ENCODE data around the gene HCRTR1. TPM values are rescaled to one million over a fixed set of nuclear protein-coding genes. Genes with fewer than 3 reads are reported as not detected.

HCRTR1 gene
- total RNA-seq, 1 experiment from 2014 or later, result not detected

- peaks cover 28% of the 10 kb centered on the region for H3K79me2 ChIP-seq (ENCODE audit: low read length)
- no peaks in the 10 kb centered on the region for H3K9me2 ChIP-seq (replicated peaks; ENCODE audit: insufficient read depth, low read length)
- no peak overlapping the region for H3K27ac ChIP-seq (ENCODE audit: low read length)
- peaks cover 21% of the 10 kb centered on the region for H3K4me1 ChIP-seq (ENCODE audit: low read length)
- no peak overlapping the region; the same call in 1 of the 2 replicates for H3K4me3 ChIP-seq (ENCODE audit: low read length)
- no peaks in the 10 kb centered on the region for H3K9me3 ChIP-seq (ENCODE audit: low read length)
- DNase-seq, result no peak
- H3K4me2 ChIP-seq (ENCODE audit: low read depth, low read length, poor library complexity, severe bottlenecking), result no peak overlapping the region
- H4K20me1 ChIP-seq (ENCODE audit: insufficient read depth, low read depth, low read length), result no peaks in the 10 kb centered on the region
- H2AFZ ChIP-seq (ENCODE audit: low read length), result no peak overlapping the region
- H3K27me3 ChIP-seq (ENCODE audit: low read length), result no peaks in the 10 kb centered on the region
- no peaks in the 10 kb centered on the region for H3K36me3 ChIP-seq (ENCODE audit: insufficient read depth, low read length)
- no peak overlapping the region for H3K9ac ChIP-seq (ENCODE audit: low read length)
Measured at GRCh38 chr1:31646259-31646960, 28.9 kb downstream of the HCRTR1 start.

- Histone ChIP-seq H3K9me3 (ENCODE audit: low read length) (no peaks in the 10 kb centered on the region), H3K9ac (ENCODE audit: low read length) (no peak overlapping the region), H3K79me2 (ENCODE audit: low read length) (peaks cover 23% of the 10 kb centered on the region), H3K36me3 (ENCODE audit: insufficient read depth, low read length) (no peaks in the 10 kb centered on the region), H4K20me1 (ENCODE audit: insufficient read depth, low read depth, low read length) (no peaks in the 10 kb centered on the region), H3K4me2 (ENCODE audit: low read depth, low read length, poor library complexity, severe bottlenecking) (no peak overlapping the region), H3K27me3 (ENCODE audit: low read length) (no peaks in the 10 kb centered on the region), H3K9me2 (replicated peaks; ENCODE audit: insufficient read depth, low read length) (no peaks in the 10 kb centered on the region), H2AFZ (ENCODE audit: low read length) (no peak overlapping the region), H3K4me3 (ENCODE audit: low read length) (no peak overlapping the region), H3K4me1 (ENCODE audit: low read length) (peaks cover 21% of the 10 kb centered on the region), H3K27ac (ENCODE audit: low read length) (no peak overlapping the region)
- DNase-seq, result no peak
Measured at GRCh38 chr1:31647106-31647505, 29.6 kb downstream of the HCRTR1 start.

DNA sequence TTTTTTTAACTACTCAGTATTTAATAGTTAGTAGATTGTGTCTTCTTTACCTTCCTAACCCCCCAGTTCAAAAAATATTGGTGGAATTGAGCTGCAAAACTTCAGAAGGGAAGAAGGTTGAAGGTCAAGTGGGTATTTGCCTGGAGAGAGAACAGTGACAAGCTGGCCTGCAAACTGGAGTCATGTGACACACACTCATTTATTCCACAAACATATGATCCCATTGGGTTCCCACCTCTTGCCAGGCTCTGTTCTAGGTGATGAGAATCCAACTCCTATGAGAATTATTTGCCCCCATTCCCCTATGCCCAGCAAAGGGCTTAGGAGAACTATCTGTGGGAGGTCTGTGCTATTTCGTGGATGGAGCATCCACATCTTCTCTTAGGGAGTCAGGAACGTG is 30.7 kb downstream of the HCRTR1 start:
- Histone ChIP-seq H4K20me1 (ENCODE audit: insufficient read depth, low read depth, low read length) (no peaks in the 10 kb centered on the region), H3K4me2 (ENCODE audit: low read depth, low read length, poor library complexity, severe bottlenecking) (no peak overlapping the region), H3K79me2 (ENCODE audit: low read length) (peaks cover 12% of the 10 kb centered on the region), H3K27ac (ENCODE audit: low read length) (no peak overlapping the region), H2AFZ (ENCODE audit: low read length) (no peak overlapping the region), H3K4me1 (ENCODE audit: low read length) (peaks cover 13% of the 10 kb centered on the region), H3K4me3 (ENCODE audit: low read length) (no peak overlapping the region), H3K9me2 (replicated peaks; ENCODE audit: insufficient read depth, low read length) (no peaks in the 10 kb centered on the region), H3K9me3 (ENCODE audit: low read length) (no peaks in the 10 kb centered on the region), H3K9ac (ENCODE audit: low read length) (no peak overlapping the region), H3K27me3 (ENCODE audit: low read length) (no peaks in the 10 kb centered on the region), H3K36me3 (ENCODE audit: insufficient read depth, low read length) (no peaks in the 10 kb centered on the region)
- no peak for DNase-seq

DNA sequence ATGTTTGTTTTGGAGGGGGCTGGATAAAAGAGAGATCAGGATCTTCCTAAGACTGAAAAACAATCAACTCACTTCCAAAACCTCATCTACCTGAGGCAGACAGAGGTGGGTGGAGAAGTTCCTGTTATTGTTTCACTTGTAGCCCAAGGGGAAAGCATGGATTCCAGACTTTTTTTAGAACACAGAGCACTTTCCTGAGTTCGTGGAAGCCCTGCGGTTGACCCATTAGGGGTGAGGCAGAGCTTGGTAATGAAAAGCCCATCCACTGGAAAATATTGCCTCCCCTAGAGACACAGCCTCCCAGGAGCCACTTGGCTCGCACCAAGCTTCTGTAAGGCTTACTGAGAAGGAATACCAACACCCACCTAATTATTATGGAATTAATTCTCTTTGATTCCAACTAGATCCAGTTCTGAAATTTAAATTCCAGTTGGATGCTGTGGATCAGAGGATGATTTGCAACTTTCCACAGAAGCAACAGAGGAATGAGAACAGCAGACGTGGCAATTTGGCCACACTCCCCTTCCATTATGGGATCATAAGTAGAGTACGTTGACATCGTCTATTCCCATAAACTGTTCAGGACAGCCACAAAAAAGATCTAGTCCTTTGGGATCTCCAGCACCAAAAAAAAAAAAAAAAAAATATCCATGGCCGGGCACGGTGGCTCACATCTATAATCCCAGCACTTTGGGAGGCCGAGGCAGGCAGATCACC is 31.3 kb downstream of the HCRTR1 start:
- no peak overlapping the region for H3K4me2 ChIP-seq (ENCODE audit: low read depth, low read length, poor library complexity, severe bottlenecking)
- no peak overlapping the region for H3K27ac ChIP-seq (ENCODE audit: low read length)
- no peak overlapping the region for H3K9ac ChIP-seq (ENCODE audit: low read length)
- H3K9me3 ChIP-seq (ENCODE audit: low read length), result no peaks in the 10 kb centered on the region
- no peak for DNase-seq
- H2AFZ ChIP-seq (ENCODE audit: low read length), result no peak overlapping the region
- no peaks in the 10 kb centered on the region for H3K27me3 ChIP-seq (ENCODE audit: low read length)
- peaks cover 7% of the 10 kb centered on the region for H3K4me1 ChIP-seq (ENCODE audit: low read length)
- no peaks in the 10 kb centered on the region for H3K36me3 ChIP-seq (ENCODE audit: insufficient read depth, low read length)
- H4K20me1 ChIP-seq (ENCODE audit: insufficient read depth, low read depth, low read length), result no peaks in the 10 kb centered on the region
- peaks cover 6% of the 10 kb centered on the region for H3K79me2 ChIP-seq (ENCODE audit: low read length)
- no peak overlapping the region for H3K4me3 ChIP-seq (ENCODE audit: low read length)
- H3K9me2 ChIP-seq (replicated peaks; ENCODE audit: insufficient read depth, low read length), result no peaks in the 10 kb centered on the region

GRCh38 chr1:31650161-31651088 is 32.9 kb downstream of the HCRTR1 start:
- no peaks in the 10 kb centered on the region for H3K27me3 ChIP-seq (ENCODE audit: low read length)
- H3K36me3 ChIP-seq (ENCODE audit: insufficient read depth, low read length), result no peaks in the 10 kb centered on the region
- no peak overlapping the region for H3K4me3 ChIP-seq (ENCODE audit: low read length)
- H4K20me1 ChIP-seq (ENCODE audit: insufficient read depth, low read depth, low read length), result no peaks in the 10 kb centered on the region
- no peak for DNase-seq
- no peaks in the 10 kb centered on the region for H3K9me2 ChIP-seq (replicated peaks; ENCODE audit: insufficient read depth, low read length)
- H3K9ac ChIP-seq (ENCODE audit: low read length), result no peak overlapping the region
- no peak overlapping the region for H3K4me2 ChIP-seq (ENCODE audit: low read depth, low read length, poor library complexity, severe bottlenecking)
- no peaks in the 10 kb centered on the region for H3K9me3 ChIP-seq (ENCODE audit: low read length)
- no peak overlapping the region for H3K27ac ChIP-seq (ENCODE audit: low read length)
- no peak overlapping the region for H2AFZ ChIP-seq (ENCODE audit: low read length)
- peaks cover 5% of the 10 kb centered on the region for H3K4me1 ChIP-seq (ENCODE audit: low read length)
- H3K79me2 ChIP-seq (ENCODE audit: low read length), result no peaks in the 10 kb centered on the region

DNA sequence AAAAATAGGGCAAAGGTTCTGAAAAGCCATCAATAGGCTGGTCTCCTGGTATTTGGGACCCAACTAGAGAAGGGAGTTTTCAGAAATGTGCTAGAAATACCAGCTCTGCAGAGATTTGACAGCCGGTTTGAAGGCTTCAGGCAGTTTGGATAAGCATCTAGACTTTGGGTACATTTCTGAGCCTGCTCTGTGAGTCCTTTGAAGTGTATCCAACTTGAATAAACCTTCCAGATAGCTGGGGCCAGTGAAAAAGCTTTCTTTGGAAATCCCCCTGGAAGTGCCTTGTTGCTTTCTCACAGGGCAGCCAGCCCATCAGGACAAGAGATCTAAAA is 33.6 kb downstream of the HCRTR1 start:
- no peak overlapping the region for H3K9ac ChIP-seq (ENCODE audit: low read length)
- H3K9me3 ChIP-seq (ENCODE audit: low read length), result no peaks in the 10 kb centered on the region
- no peaks in the 10 kb centered on the region for H3K36me3 ChIP-seq (ENCODE audit: insufficient read depth, low read length)
- no peaks in the 10 kb centered on the region for H3K27me3 ChIP-seq (ENCODE audit: low read length)
- H3K4me2 ChIP-seq (ENCODE audit: low read depth, low read length, poor library complexity, severe bottlenecking), result no peak overlapping the region
- H2AFZ ChIP-seq (ENCODE audit: low read length), result no peak overlapping the region
- no peak for DNase-seq
- no peaks in the 10 kb centered on the region for H3K4me1 ChIP-seq (ENCODE audit: low read length)
- H4K20me1 ChIP-seq (ENCODE audit: insufficient read depth, low read depth, low read length), result no peaks in the 10 kb centered on the region
- no peaks in the 10 kb centered on the region for H3K9me2 ChIP-seq (replicated peaks; ENCODE audit: insufficient read depth, low read length)
- H3K79me2 ChIP-seq (ENCODE audit: low read length), result no peaks in the 10 kb centered on the region
- H3K4me3 ChIP-seq (ENCODE audit: low read length), result no peak overlapping the region
- H3K27ac ChIP-seq (ENCODE audit: low read length), result no peak overlapping the region

DNA sequence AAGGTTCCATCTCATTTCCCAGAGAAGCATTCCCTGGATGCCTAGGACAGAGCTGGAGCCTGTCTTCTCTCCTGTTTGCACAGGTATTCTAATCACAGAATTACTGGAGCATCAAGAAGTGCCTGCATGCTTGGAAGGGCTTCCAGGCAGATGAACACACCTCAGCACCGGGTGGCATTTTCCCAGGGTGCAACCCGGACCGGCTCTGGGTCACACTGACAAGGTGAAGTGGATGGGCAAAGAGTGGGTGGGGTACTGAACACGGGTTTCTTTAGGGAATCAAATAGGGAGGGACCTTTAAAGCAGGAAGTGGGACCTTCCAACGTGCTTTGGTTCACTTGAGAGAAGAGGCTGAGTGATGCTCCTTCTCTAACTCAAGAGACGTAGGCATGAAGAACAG is 34.3 kb downstream of the HCRTR1 start:
- Histone ChIP-seq H4K20me1 (ENCODE audit: insufficient read depth, low read depth, low read length) (no peaks in the 10 kb centered on the region), H3K4me3 (ENCODE audit: low read length) (no peak overlapping the region), H3K9me2 (replicated peaks; ENCODE audit: insufficient read depth, low read length) (no peaks in the 10 kb centered on the region), H3K9ac (ENCODE audit: low read length) (no peak overlapping the region), H3K27me3 (ENCODE audit: low read length) (no peaks in the 10 kb centered on the region), H2AFZ (ENCODE audit: low read length) (no peak overlapping the region), H3K79me2 (ENCODE audit: low read length) (no peaks in the 10 kb centered on the region), H3K36me3 (ENCODE audit: insufficient read depth, low read length) (no peaks in the 10 kb centered on the region), H3K9me3 (ENCODE audit: low read length) (no peaks in the 10 kb centered on the region), H3K4me2 (ENCODE audit: low read depth, low read length, poor library complexity, severe bottlenecking) (no peak overlapping the region), H3K4me1 (ENCODE audit: low read length) (no peaks in the 10 kb centered on the region), H3K27ac (ENCODE audit: low read length) (no peak overlapping the region)
- DNase-seq, result no peak

- Histone ChIP-seq H3K4me1 (ENCODE audit: low read length) (no peaks in the 10 kb centered on the region), H3K4me2 (ENCODE audit: low read depth, low read length, poor library complexity, severe bottlenecking) (no peak overlapping the region), H3K9me2 (replicated peaks; ENCODE audit: insufficient read depth, low read length) (no peaks in the 10 kb centered on the region), H3K79me2 (ENCODE audit: low read length) (no peaks in the 10 kb centered on the region), H4K20me1 (ENCODE audit: insufficient read depth, low read depth, low read length) (no peaks in the 10 kb centered on the region), H3K27me3 (ENCODE audit: low read length) (no peaks in the 10 kb centered on the region), H3K4me3 (ENCODE audit: low read length) (no peak overlapping the region), H2AFZ (ENCODE audit: low read length) (no peak overlapping the region), H3K9ac (ENCODE audit: low read length) (no peak overlapping the region), H3K36me3 (ENCODE audit: insufficient read depth, low read length) (no peaks in the 10 kb centered on the region), H3K9me3 (ENCODE audit: low read length) (no peaks in the 10 kb centered on the region), H3K27ac (ENCODE audit: low read length) (no peak overlapping the region)
- DNase-seq, result no peak
Measured at GRCh38 chr1:31652891-31653499, 35.5 kb downstream of the HCRTR1 start.

Data from Karpas-422 (cell line).